ENCODE measurements around the gene LRCH4. TPM values are rescaled to one million over a fixed set of nuclear protein-coding genes. Genes with fewer than 3 reads are reported as not detected.

Gene LRCH4
- total RNA-seq, 1 experiment from 2014 or later = 66.4 TPM

- Histone ChIP-seq H3K27ac (ENCODE audit: low read length) (no peak overlapping the region), H3K36me3 (ENCODE audit: control insufficient read depth, insufficient read depth, low read length) (no peaks in the 10 kb centered on the region), H3K4me1 (ENCODE audit: control insufficient read depth, insufficient read depth, low read length) (peaks cover 13% of the 10 kb centered on the region), H3K9me3 (ENCODE audit: control insufficient read depth, insufficient read depth, low read depth, low read length) (no peaks in the 10 kb centered on the region), H3K4me3 (ENCODE audit: low read depth in 2 of 2, low read length in 2 of 2) (no peak overlapping the region), H3K27me3 (ENCODE audit: control insufficient read depth, insufficient read depth, low read length) (no peaks in the 10 kb centered on the region)
- in situ Hi-C loops (cut with HindIII; ENCODE audit: low pct_unique_long_range_greater_than_20kb, low sequenced_read_pairs) = no loop called here
- POLR2A ChIA-PET = no interaction called here
- TF ChIP-seq CTCF (IDR thresholded peaks at IDR 0.05) = no peak
- TF ChIP-seq TCF7L2 (IDR thresholded peaks at IDR 0.05; ENCODE audit: low read depth, low read length) = no peak
- no peak for TF ChIP-seq REST (IDR thresholded peaks at IDR 0.05; ENCODE audit: insufficient read depth in 1 of 2, low read depth in 2 of 2, low read length in 1 of 2)
- TF ChIP-seq SIN3A (IDR thresholded peaks at IDR 0.05; ENCODE audit: borderline replicate concordance, insufficient read depth, low read depth, low read length) = no peak
- TF ChIP-seq POLR2AphosphoS5 (IDR thresholded peaks at IDR 0.05; ENCODE audit: low read depth, low read length) = no peak
- intact Hi-C loops (cut with micrococcal nuclease; ENCODE audit: unreplicated experiment) = no loop called here
- ATAC-seq (no peak), DNase-seq (ENCODE audit: low read depth, low spot score) (no peak)
- no TSS peak for BruUV-seq (replicated peaks)
- CTCF ChIA-PET = interaction anchor here (0.6 kb wide), 1 partner anchor 149 kb away, joined by 7 read pairs; no protein-coding TSS in a partner anchor
Measured at GRCh38 chr7:100609958-100610357, 24.0 kb upstream of the LRCH4 start.

DNA sequence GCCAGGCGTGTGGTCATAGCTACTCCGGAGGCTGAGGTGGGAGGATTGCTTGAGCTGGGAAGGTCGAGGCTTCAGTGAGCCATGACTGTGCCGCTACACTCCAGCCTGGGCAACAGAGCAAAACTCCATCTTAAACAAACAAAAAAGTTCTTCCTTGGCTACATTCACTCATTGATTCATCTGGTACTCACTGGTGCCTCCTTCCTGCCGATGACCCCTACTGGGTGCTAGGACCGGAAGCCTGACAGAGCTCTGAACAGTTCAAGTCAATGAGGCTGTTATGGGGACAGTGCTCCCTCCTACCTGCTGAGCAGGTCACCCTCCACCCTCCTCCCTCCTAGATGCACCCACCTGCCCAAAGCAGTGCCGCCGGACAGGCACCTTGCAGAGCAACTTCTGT lies 21.2 kb upstream of the LRCH4 start:
- TF ChIP-seq TCF7L2 (IDR thresholded peaks at IDR 0.05; ENCODE audit: low read depth, low read length) (no peak), CTCF (IDR thresholded peaks at IDR 0.05) (no peak), POLR2AphosphoS5 (IDR thresholded peaks at IDR 0.05; ENCODE audit: low read depth, low read length) (no peak), SIN3A (IDR thresholded peaks at IDR 0.05; ENCODE audit: borderline replicate concordance, insufficient read depth, low read depth, low read length) (no peak)
- Histone ChIP-seq H3K27ac (ENCODE audit: low read length) (no peak overlapping the region), H3K4me1 (ENCODE audit: control insufficient read depth, insufficient read depth, low read length) (peaks cover 8% of the 10 kb centered on the region; the same call in 1 of the 2 replicates), H3K27me3 (ENCODE audit: control insufficient read depth, insufficient read depth, low read length) (no peaks in the 10 kb centered on the region), H3K36me3 (ENCODE audit: control insufficient read depth, insufficient read depth, low read length) (no peaks in the 10 kb centered on the region), H3K9me3 (ENCODE audit: control insufficient read depth, insufficient read depth, low read depth, low read length) (no peaks in the 10 kb centered on the region), H3K4me3 (ENCODE audit: low read depth in 2 of 2, low read length in 2 of 2) (no peak overlapping the region)
- ATAC-seq (no peak), DNase-seq (ENCODE audit: low read depth, low spot score) (no peak)
- in situ Hi-C loops (cut with HindIII; ENCODE audit: low pct_unique_long_range_greater_than_20kb, low sequenced_read_pairs) = no loop called here
- no TSS peak for BruUV-seq (replicated peaks)
- ChIA-PET CTCF (interaction anchor here (1.0 kb wide), 1 partner anchor 245 kb away, joined by 3 read pairs; the partner anchor contains the start of gene SLC12A9), POLR2A (no interaction called here)
- intact Hi-C loops (cut with micrococcal nuclease; ENCODE audit: unreplicated experiment) = no loop called here
